OCI-LY3 (cell line): ENCODE results near the gene THRB.
"Not testable (repeated sequence)": the region's sequence is repeated elsewhere in the genome, so short reads cannot be mapped to it uniquely, and the experiment has no call there.

Experiments
- H2AFZ ChIP-seq: fragments of 200-600, 300-600 bp; shearing (Covaris generic); 2 replicates; pipeline ENCODE4 v1.6.0; 2014; ENCODE audit warnings: antibody characterized with exemption, low read depth, low read length
- H3K27ac ChIP-seq: fragments of 200-600, 300-600 bp; sonication (generic); 2 replicates; pipeline ENCODE4 v1.5.1; 2014; ENCODE audit warnings: mild to moderate bottlenecking, low read length, moderate library complexity, mixed read lengths
- H3K27me3 ChIP-seq: fragments of 200-600, 300-600 bp; sonication (generic); 2 replicates; pipeline ENCODE4 v1.6.1; 2014; ENCODE audit warnings: low read depth, low read length, mixed read lengths
- H3K36me3 ChIP-seq: fragments of 200-600, 300-600 bp; sonication (generic); replicated peaks from 2 replicates; pipeline ENCODE3; 2014; ENCODE audit warnings: low read depth, low read length, mixed read lengths
- H3K4me1 ChIP-seq: fragments of 300-600, 200-600 bp; sonication (generic); 2 replicates; pipeline ENCODE4 v1.6.1; 2014; ENCODE audit warnings: low read length, mixed read lengths
- H3K4me2 ChIP-seq: fragments of 200-600, 300-600 bp; sonication (generic); 2 replicates; pipeline ENCODE4 v1.6.1; 2014; ENCODE audit warnings: low read length, mixed read lengths
- H3K4me3 ChIP-seq: fragments of 300-600, 200-600 bp; sonication (generic); 2 replicates; pipeline ENCODE4 v1.5.1; 2014; ENCODE audit warnings: antibody characterized with exemption, mild to moderate bottlenecking, low read length, moderate library complexity
- H3K79me2 ChIP-seq: fragments of 300-600, 200-600 bp; shearing (Covaris generic); 2 replicates; pipeline ENCODE4 v1.6.1; 2014; ENCODE audit warnings: mild to moderate bottlenecking, low read length, mixed read lengths
- H3K9ac ChIP-seq: fragments of 300-600, 200-600 bp; shearing (Covaris generic); 2 replicates; pipeline ENCODE4 v1.6.0; 2014; ENCODE audit warnings: mild to moderate bottlenecking, low read length, moderate library complexity
- H3K9me3 ChIP-seq: fragments of 200-600, 300-600 bp; shearing (Covaris generic); 2 replicates; pipeline ENCODE4 v1.6.1; 2014; ENCODE audit warnings: low read length, mixed read lengths; ENCODE audit not compliant: insufficient read depth
- H4K20me1 ChIP-seq: fragments of 200-600, 300-600 bp; sonication (generic); 2 replicates; pipeline ENCODE4 v1.6.1; 2016; ENCODE audit warnings: low read length, mixed read lengths; ENCODE audit not compliant: insufficient read depth
- CTCF ChIP-seq: fragments of 200-600, 300-600 bp; sonication (generic); IDR thresholded peaks from 2 replicates; pipeline ENCODE4 v1.5.1; 2014; ENCODE audit warnings: antibody characterized with exemption, low read length, low read depth
- EZH2phosphoT487 ChIP-seq: fragments of 200-600 bp; shearing (Covaris generic); IDR thresholded peaks from 2 replicates; pipeline ENCODE4 v1.6.1; 2018; ENCODE audit warnings: antibody characterized with exemption, mixed run types, low read depth

Gene THRB

GRCh38 chr3:24419067-24419791, 75.4 kb downstream of the THRB start:
- Histone ChIP-seq H3K4me2 (no peak overlapping the region), H3K9ac (no peak overlapping the region), H2AFZ (no peak overlapping the region), H3K27ac (no peak overlapping the region), H3K4me1 (no peaks in the 10 kb centered on the region), H3K4me3 (no peak overlapping the region), H3K79me2 (no peaks in the 10 kb centered on the region), H3K36me3 (no peaks in the 10 kb centered on the region), H4K20me1 (no peaks in the 10 kb centered on the region), H3K27me3 (no peaks in the 10 kb centered on the region), H3K9me3 (no peaks in the 10 kb centered on the region)
- TF ChIP-seq CTCF (no peak), EZH2phosphoT487 (no peak)

- H3K27ac ChIP-seq, result no peak overlapping the region
- no peaks in the 10 kb centered on the region for H3K36me3 ChIP-seq
- no peaks in the 10 kb centered on the region for H3K27me3 ChIP-seq
- no peaks in the 10 kb centered on the region for H3K79me2 ChIP-seq
- no peak overlapping the region for H3K4me3 ChIP-seq
- no peak overlapping the region for H2AFZ ChIP-seq
- TF ChIP-seq CTCF, result no peak
- TF ChIP-seq EZH2phosphoT487, result no peak
- no peaks in the 10 kb centered on the region for H3K9me3 ChIP-seq
- no peak overlapping the region for H3K9ac ChIP-seq
- no peak overlapping the region for H3K4me2 ChIP-seq
- no peaks in the 10 kb centered on the region for H4K20me1 ChIP-seq
- H3K4me1 ChIP-seq, result no peaks in the 10 kb centered on the region
Measured at GRCh38 chr3:24417730-24418129, 76.9 kb downstream of the THRB start.

GRCh38 chr3:24416224-24416623, 78.4 kb downstream of the THRB start:
- TF ChIP-seq EZH2phosphoT487 (no peak), CTCF (no peak)
- Histone ChIP-seq H3K27ac (no peak overlapping the region), H3K9ac (no peak overlapping the region), H4K20me1 (no peaks in the 10 kb centered on the region), H3K4me1 (no peaks in the 10 kb centered on the region), H3K9me3 (no peaks in the 10 kb centered on the region), H3K36me3 (no peaks in the 10 kb centered on the region), H3K79me2 (no peaks in the 10 kb centered on the region), H3K4me3 (no peak overlapping the region), H2AFZ (no peak overlapping the region), H3K27me3 (no peaks in the 10 kb centered on the region), H3K4me2 (no peak overlapping the region)

- no peak overlapping the region for H2AFZ ChIP-seq
- H3K4me2 ChIP-seq, result no peak overlapping the region
- no peaks in the 10 kb centered on the region for H4K20me1 ChIP-seq
- H3K27ac ChIP-seq, result no peak overlapping the region
- no peaks in the 10 kb centered on the region for H3K4me1 ChIP-seq
- no peak overlapping the region for H3K4me3 ChIP-seq
- no peaks in the 10 kb centered on the region for H3K79me2 ChIP-seq
- TF ChIP-seq EZH2phosphoT487 (no peak), CTCF (no peak)
- H3K36me3 ChIP-seq, result no peaks in the 10 kb centered on the region
- H3K9me3 ChIP-seq, result no peaks in the 10 kb centered on the region
- no peaks in the 10 kb centered on the region for H3K27me3 ChIP-seq
- no peak overlapping the region for H3K9ac ChIP-seq
Measured at GRCh38 chr3:24415824-24416223, 78.8 kb downstream of the THRB start.

GRCh38 chr3:24413662-24414061, 81.0 kb downstream of the THRB start:
- not testable (repeated sequence) for H3K9ac ChIP-seq, H3K27ac ChIP-seq, H3K36me3 ChIP-seq, H3K4me1 ChIP-seq, H3K4me2 ChIP-seq, H3K79me2 ChIP-seq, H4K20me1 ChIP-seq, H3K27me3 ChIP-seq, H3K9me3 ChIP-seq, H2AFZ ChIP-seq, H3K4me3 ChIP-seq
